ENCODE measurements around the gene S100PBP.
"Not testable (repeated sequence)": the region's sequence is repeated elsewhere in the genome, so short reads cannot be mapped to it uniquely, and the experiment has no call there.

The S100PBP gene

DNA sequence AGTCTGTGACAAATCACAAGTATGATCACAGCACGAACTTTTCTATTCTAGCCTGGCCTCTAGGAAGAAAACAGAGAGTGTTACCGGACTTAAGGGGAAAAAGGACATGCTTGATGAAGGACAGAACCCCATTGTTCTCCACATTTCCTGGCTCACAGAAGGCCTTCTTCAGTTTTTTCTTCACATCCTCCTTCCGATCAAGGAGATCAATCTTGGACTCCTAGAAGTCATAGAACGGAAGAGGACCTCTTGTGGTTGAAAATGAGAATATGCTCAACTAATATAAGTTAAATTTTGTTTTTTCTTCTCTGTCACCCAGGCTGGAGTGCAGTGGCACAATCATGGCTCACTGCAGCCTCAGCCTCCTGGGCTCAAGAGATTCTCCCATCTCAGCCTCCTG lies 30.6 kb upstream of the S100PBP start:
- DNase-seq, result no peak

GRCh38 chr1:32789356-32789755 lies 28.1 kb upstream of the S100PBP start:
- DNase-seq, result not testable (repeated sequence)

DNA sequence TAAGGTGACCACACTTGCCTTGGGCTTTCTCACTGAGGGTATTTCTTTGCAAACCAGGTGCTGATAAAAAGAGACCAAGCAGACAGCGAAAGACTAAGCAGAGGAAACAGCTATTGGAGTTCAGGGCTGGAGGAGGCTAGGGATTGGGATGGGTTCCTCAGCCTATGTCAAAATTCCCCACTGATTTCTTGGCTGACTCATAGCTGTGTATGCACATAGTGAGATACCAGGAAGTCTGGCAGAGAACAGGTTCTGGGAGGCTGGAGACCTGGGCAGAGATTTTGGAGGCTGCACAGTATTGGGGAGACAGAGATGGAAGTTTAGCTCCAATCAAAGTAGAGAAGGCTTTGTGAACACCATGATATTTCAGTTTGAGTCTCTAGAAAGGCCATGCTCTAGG lies 25.6 kb upstream of the S100PBP start:
- no peak for DNase-seq

- DNase-seq, result not testable (repeated sequence)
Measured at GRCh38 chr1:32795763-32796162, 21.7 kb upstream of the S100PBP start.

GRCh38 chr1:32797456-32797855 lies 20.0 kb upstream of the S100PBP start:
- DNase-seq, result no peak

DNA sequence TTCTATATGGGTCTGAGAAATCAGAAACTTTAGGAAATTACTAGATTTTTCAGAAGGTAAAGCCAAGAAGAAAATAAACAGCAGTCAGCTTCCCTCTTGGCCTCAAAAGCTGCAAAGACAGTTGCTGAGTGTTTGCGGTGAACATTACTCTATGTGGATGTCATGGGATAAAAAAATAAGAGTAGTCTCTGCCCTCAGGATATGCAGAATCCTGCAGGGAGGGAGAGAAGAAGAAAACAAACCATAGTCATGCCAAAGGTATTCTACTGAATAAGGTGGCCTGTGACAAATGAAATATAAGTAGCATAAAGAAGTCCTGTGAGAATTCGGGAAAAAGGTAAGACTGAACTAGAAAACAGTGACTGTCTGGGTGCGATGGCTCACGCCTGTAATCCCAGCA lies 19.3 kb upstream of the S100PBP start:
- DNase-seq, result no peak

DNA sequence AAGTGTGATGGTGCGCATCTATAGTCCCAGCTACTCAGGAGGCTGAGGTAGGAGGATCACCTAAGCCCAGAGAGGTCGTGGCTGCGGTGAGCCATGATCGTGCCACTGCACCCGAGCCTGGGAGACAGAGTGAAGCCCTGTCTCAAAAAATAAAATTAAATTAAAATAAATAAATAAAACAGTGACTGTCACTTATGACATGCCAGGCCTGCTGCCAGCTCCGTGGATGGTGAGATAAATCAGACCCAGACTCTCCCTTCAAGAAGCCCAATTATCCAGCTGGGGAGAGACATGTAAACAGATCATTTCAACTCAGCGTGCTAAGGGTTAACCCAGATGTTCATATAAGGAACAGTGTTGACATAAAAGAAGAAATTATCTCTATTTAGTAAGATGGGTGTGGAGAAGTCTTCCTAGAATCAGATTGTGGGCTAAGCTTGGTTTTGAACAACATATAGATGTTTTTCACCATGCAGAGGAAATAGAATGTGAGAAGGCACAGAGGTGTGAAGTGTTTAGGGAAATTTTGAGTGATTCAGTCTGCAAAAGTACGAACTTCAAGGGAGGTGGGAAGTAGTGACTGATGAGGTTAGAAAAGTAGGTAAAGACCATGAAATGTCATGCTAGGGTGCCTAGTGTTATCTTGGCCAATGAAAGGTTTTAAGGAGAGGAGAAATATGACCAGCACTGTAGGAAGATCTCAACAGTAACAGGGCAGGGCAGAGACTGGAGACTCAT lies 18.6 kb upstream of the S100PBP start:
- no peak for DNase-seq

GRCh38 chr1:32801096-32801715 lies 16.2 kb upstream of the S100PBP start:
- no peak for DNase-seq

GRCh38 chr1:32804460-32804859 lies 13.0 kb upstream of the S100PBP start:
- DNase-seq, result not testable (repeated sequence)

DNA sequence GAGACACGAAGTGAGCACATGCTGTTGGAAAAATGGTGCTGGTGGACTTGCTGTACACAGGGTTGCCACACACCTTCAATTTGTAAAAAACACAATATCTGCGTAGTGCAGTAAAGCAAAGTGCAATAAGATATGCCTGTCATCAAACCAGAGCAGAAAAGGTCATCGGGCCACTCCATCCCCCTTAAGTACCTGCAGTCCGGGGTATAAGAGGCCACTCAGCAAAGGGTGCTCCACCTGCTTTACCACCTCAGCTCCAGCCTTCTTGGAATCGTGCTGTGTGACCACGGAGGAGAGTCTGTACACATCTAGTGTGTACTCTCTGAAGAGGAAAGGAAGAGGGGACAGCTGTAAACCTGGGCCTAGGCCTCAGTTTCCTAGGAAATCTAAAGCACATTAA lies 11.2 kb upstream of the S100PBP start:
- DNase-seq, result peak; percentile 80

DNA sequence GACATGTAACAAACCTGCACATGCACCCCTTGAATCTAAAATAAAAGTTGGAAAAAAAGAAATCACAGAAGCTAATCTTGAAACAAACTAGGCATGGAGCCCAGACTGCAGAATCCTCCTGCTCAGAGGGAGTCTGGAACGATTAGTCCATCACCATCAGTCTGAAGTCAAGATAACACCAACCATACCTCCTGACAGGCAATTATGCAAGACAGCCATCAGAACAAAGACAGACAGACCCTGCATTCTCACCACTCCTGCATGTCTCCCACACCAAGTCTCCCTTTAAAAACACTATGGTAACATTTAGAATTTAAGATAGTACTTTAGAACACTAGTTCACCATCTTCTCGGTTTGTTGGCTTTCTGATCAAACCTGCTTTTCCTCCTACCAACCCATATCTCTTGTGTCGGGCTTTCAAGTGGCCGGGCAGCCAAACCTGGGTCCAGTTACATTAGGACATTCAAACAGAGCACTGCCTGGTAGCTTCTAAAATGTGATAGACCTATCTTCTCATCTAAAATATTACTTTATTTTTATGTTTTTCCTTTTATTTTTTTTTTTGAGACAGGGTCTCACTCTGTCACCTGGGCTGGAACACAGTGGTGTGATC lies 10.4 kb upstream of the S100PBP start:
- no peak for DNase-seq

GRCh38 chr1:32808580-32808979 lies 8.9 kb upstream of the S100PBP start:
- DNase-seq, result no peak

- no peak for DNase-seq
Measured at GRCh38 chr1:32810358-32810757, 7.1 kb upstream of the S100PBP start.

GRCh38 chr1:32811265-32811664 lies 6.2 kb upstream of the S100PBP start:
- DNase-seq, result no peak

DNA sequence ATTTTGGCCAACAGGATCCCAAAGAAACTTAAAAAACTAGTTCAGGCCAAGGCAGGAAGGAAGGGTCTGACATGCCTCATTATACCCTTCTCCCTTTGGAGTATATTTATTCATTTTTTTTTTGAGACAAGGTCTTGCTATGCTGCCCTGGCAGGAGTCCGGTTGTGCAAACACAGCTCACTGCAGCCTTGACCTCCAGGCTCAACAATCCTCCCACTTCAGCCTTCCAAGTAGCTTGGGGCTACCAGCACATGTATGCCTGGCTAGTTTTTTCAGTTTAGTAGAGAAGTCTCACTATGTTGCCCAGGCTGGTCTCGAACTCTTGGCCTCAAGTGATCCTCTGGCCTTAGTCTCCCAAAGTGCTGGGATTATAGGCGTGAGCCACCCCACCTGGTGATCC lies 5.5 kb upstream of the S100PBP start:
- no peak for DNase-seq

GRCh38 chr1:32813941-32814739 lies 3.3 kb upstream of the S100PBP start:
- DNase-seq, result no peak

DNA sequence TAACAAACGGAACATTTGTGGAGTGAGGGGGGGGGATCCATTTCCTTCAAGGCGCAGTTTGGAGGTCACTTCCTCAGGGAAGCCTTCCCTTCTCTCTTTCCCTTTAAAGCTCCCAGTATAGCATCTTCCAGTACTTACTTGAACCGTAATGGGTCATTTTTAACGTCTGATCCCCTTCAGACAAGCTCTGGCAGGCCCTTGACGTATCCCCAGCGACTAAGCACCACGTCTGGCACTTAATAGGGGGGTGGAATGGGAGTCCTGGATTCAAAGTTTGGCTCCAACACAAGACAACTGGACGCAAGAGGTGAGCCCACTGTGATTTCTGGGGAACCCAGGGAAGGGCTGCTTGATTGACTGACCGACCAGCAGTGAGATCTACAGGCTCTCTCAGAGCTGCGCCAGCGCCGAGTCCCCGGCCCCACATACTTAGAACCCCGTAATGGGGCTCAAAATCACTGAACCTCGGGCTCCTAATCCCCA lies 736 bp upstream of the S100PBP start:
- peak; percentile 29 for DNase-seq

GRCh38 chr1:32817815-32818786 lies 648 bp downstream of the S100PBP start:
- DNase-seq, result peak; percentile 92

DNA sequence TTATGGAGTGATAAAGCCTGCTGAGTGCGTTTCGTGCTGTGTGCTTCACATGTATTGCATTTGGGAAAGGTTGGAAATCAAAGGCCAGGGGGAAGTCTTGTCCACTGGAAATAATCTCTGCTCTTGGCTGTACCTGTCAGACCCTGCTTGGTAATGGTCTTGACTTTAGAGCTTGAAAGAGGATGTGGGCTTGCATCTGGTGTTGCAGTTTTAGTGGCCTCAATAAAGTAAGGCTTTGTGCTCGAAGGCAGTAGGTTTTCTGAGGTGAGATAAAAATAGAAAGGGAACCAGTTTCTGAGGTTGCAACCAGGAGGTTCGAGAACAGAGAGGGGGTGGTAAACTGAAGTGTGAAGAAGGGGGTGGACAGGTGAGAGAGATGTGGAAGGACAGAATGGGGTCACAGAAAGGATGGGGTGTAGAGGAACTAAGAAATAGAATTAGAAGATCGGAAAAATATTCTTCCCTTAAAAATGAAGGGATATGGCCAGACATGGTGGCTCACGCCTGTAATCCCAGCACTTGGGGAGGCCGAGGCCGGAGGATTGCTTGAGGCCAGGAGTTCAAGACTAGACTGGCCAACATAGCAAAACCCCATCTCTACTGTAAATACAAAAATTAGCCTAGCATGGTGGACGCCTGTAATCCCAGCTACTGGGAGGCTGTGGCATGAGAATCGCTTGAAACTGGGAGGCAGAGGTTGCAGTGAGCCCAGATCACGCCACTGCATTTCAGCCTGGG lies 1.5 kb downstream of the S100PBP start:
- peak; percentile 25 for DNase-seq

- DNase-seq, result no peak
Measured at GRCh38 chr1:32825181-32825580, 7.7 kb downstream of the S100PBP start.

DNA sequence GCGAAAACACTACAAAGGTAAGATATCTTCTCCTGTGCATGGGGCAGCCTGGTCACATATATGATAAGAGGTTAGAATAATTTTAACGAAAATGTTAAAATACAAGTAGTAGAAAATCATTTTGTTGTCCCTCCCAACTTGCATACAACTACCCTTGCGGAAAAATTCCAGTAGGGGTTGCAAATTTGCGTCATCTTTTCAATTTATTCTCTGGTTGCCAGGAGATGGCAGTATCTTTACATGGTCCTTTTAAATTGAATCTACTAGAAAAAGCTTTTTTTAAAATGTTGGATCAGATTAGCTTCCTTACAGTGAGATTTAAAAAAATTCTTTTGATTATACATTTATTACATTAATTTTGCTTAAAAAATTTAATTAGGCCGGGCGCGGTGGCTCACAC lies 10.9 kb downstream of the S100PBP start:
- no peak for DNase-seq

All from DMS79 (cell line).